GM11168 (cell line): Measurements from ENCODE around the gene SMCO2.
"Not testable (repeated sequence)": the region's sequence is repeated elsewhere in the genome, so short reads cannot be mapped to it uniquely, and the experiment has no call there.

Experiments
- in situ Hi-C: fragments of 300-500 bp; cut with MboI; formaldehyde crosslinking; loops from one replicate; pipeline ENCODE4 v1.12.0; 2022; ENCODE audit warnings: low sequenced_read_pairs; ENCODE audit not compliant: unreplicated experiment

Gene SMCO2

GRCh38 chr12:27521981-27522380 is 75.4 kb downstream of the SMCO2 start:
- in situ Hi-C loops = no loop called here

DNA sequence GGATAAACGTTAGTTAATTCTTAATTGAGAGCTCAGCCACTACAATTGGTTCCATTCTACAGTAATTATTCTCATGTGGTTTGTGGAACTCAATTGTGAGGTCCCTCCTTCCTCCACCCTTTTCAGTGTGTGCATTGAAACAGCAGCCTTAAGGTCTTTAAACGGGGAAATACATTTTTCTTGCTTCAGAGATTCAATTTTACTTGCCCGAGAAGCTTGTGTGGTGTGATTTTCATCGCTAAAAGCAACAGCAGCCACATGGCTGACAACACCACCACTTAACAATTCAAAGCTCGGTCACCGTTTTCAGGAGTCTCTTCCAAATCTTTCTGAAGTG is 76.7 kb downstream of the SMCO2 start:
- in situ Hi-C loops = no loop called here

- in situ Hi-C loops = no loop called here
Observed at GRCh38 chr12:27523642-27524493, 77.3 kb downstream of the SMCO2 start, which contains the start of gene PPFIBP1. Gene PPFIBP1 (plus strand): TSS chr12:27524206. CDS start chr12:27633397, 109,191 bp downstream.

GRCh38 chr12:27524494-27524835 is 77.9 kb downstream of the SMCO2 start:
- in situ Hi-C loops = no loop called here

DNA sequence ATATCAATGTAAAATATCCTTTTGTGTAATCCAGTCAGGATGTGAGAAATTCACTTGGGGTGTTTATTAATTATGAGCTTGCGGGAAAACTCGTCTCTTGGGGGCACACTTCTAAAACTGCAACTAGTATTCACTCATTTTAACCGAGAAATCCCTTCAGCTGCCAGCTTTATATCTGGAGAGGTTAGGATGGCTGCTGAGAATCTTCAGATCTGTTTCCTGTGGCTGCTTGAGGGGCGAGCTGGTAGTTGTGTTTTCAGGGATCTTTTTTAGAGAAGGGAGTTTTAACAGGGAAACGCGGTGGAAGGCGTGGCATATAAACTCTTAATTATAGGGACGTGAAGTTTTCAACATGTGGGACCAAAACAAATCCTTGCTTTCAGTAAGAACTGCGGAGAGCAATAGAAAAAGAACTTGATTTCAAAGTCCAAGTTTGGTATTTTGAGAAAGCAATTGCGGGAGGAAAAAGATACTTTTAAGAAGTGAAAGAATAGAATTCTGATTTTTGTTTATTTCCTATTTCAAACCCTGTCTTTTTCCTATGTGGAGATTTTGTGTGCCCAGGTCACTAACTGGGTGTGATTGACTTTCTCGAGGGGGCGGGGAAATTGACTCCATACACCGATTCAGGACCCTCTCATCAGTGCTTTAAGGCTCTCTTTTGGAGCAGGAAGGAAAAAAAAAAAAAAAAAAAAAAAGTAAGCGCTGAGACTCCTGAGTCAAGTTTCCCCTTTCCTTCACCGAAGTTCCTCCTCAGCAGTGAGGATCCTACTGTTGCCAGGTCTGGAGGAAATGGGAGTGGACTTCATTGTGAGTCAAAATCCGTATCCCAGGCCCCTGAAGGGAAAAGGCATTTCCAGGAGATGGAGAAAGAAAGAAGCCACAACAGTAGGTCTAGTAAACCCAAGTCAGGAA is 78.6 kb downstream of the SMCO2 start:
- in situ Hi-C loops = no loop called here

GRCh38 chr12:27527512-27527911 is 81.0 kb downstream of the SMCO2 start:
- in situ Hi-C loops = no loop called here

- in situ Hi-C loops = no loop called here
Observed at GRCh38 chr12:27528788-27529187, 82.3 kb downstream of the SMCO2 start.

DNA sequence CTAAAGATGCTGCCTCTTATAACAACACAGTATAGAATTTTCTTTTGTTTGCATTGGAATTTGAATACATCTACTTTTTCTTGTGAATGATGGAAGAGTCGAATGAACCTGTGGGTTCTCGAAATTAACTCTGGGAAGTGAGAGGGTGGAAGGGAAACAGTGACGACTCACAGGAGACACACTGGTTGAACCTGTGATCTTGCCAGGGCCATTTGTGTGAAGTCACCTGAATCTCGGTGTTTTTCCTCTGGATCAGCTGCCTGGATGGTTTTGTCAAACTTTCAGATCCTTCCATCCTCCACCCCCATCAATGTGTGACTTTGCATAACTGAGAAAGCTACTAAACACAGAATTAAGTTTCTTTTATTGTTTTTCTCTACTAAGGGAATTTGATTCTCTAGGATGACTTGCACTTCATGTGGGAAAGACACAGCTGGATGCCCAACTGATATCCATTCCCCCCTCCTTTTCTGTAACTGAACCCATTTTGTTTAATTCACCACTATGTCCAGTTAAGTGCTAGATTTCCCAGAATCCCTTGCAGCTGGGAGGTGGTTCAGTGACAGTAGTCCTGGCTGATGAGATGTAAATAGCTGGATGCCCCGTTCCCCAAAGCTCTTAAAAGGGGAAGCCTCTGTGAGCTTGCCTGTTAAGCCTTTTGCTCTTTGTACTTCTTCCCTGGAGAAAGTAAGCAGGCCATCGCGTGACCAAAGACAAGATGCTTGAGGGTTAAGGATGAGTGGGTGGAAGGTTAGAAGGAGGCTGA is 83.8 kb downstream of the SMCO2 start:
- in situ Hi-C loops = no loop called here

- in situ Hi-C loops = no loop called here
Observed at GRCh38 chr12:27531896-27532295, 85.4 kb downstream of the SMCO2 start.

DNA sequence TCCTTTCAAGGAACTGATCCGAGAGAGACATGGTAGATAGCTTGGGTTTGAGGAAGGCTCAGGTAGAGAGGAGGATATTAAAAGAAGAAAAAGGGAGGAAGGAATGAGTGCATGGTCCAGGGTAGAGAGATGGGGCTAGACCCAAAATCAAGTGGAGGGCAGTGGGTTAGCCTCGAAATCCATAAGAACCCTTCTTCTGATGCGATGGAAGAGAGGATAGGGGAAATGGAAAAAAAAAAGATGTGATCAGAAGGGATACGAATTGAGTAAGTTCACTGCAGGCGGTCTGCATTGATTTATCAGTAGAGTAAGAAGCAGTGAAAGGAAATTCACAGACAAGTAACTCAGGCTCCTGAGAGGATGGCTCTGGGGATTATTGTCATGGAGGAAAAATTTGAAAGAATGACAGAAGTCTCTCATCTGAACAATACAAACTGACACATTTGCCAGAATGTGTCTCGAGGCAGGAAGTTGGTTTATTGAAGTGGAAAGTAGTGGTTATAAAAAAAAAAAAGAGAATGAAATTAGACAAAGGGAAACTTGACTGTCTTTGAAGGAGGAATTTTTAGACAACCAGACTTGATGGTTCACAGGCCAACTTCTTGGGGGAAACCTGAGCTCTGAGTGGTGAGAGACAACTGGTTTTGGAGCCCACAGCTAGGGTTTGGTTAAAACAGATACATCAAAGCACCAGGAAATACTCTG is 87.7 kb downstream of the SMCO2 start:
- in situ Hi-C loops = no loop called here

- in situ Hi-C loops = no loop called here
Observed at GRCh38 chr12:27534765-27535161, 88.2 kb downstream of the SMCO2 start.

DNA sequence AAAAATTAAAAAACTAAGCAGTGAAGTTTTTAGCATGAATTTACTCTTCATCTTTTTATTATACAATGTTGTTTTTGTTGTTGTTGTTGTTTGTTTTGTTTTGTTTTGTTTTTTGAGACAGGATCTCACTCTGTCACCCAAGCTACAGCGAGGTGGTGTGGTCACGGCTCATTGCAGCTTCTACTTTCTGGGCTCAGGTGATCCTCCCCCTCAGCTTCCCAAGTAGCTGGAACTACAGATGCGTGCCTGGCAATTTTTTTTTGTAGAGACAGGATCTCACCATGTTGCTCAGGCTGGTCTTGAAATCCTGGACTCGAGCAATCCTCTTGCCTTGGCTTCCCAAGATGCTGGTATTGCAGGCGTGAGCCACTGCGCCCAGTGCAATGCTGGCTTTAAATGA is 88.8 kb downstream of the SMCO2 start:
- in situ Hi-C loops = no loop called here

DNA sequence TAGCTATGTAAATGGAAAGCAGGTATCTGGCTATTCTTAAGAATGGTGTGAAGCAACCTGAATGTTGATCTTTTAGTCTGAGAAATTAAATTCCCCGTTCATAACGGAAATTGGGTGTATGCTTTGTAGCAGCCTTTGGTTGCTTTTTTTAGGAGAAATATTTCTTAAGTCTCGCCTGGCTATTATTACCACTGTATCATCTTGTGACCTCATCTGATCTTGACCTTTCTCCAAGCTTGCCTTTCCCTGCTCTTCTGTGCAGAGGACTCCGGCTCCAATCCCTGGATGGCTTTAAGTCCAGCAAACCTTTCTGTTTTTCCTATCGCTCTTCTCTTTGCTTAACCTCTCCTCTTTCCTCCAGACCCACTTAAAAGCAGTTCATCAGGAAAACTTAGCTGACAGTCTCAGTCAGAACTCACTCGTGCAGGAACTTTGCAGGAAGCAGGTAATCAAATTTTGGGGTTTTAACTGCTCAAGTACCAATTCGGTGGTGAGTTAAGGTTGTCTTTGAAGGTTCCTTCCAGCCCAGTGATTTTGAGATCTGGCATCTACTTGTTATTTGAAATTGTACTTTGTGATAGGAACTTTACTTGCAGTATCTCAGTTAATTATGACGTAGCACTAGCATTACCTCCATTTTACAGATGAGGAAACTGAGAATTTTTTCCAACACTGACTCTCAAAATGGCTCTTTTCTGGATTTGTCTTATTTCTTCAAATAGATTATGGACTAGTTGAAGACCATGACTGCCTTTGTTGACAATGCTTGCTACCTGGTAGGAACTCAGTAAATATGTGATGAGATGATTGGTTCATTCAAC is 91.5 kb downstream of the SMCO2 start:
- in situ Hi-C loops = no loop called here

GRCh38 chr12:27539191-27539631 is 92.7 kb downstream of the SMCO2 start:
- in situ Hi-C loops = no loop called here

GRCh38 chr12:27541031-27541719 is 94.6 kb downstream of the SMCO2 start:
- in situ Hi-C loops = no loop called here

DNA sequence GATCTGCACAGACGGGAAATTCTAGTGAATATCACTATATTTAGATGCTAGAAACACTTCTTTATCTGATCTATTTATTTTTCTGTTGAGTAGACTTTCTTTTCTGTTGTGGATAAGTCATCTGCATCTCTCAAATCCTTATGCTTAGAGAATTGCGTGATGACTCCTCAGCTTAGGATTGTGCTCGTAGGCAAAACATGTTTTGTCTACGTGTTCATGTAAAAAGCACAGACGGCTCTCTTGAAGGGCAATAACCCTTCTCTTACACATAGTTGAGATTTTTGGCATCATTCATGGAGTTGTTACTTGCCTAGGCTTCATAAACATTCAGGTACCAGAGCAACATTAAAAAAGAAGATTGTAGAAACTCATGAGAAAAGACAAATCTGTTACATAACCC is 96.1 kb downstream of the SMCO2 start:
- in situ Hi-C loops = no loop called here

DNA sequence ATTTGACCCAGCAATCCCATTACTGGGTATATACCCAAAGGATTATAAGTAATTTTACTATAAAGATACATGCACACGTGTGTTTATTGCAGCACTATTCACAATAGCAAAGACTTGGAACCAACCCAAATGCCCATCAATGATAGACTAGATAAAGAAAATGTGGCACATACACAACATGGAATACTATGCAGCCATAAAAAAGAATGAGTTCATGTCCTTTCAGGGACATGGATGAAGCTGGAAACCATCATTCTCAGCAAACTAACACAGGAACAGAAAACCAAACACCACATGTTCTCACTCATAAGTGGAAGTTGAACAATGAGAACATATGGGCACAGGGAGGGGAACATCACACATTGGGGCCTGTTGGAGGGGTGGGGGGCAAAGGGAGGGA is 98.3 kb downstream of the SMCO2 start:
- in situ Hi-C loops = not testable (repeated sequence)

GRCh38 chr12:27545665-27546064 is 99.1 kb downstream of the SMCO2 start:
- in situ Hi-C loops = no loop called here

GRCh38 chr12:27547592-27547991 is 101.1 kb downstream of the SMCO2 start:
- in situ Hi-C loops = no loop called here
